ENCODE data around the gene CACNA1C.

DNA sequence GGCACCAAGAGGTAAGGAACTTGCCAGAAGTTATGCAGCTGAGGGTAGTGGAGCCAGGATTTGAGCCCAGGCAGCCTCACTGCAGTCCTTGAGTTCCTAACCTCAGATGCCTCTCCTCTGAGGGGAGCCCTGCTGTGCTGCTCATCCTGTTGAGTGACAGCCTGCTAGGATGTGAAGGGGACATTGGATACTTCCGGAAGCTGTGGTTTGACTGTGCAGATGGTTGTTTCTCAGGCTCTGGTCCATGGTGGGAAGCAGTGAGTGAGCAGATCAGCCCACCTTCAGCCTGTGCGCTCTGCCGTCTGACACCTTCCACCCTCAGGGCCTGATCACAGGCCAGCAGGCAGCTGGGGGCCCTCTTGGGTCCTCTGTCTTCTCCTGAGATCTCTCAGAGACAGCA is 253.2 kb downstream of the CACNA1C start:
- TF ChIP-seq, protein P1, sequence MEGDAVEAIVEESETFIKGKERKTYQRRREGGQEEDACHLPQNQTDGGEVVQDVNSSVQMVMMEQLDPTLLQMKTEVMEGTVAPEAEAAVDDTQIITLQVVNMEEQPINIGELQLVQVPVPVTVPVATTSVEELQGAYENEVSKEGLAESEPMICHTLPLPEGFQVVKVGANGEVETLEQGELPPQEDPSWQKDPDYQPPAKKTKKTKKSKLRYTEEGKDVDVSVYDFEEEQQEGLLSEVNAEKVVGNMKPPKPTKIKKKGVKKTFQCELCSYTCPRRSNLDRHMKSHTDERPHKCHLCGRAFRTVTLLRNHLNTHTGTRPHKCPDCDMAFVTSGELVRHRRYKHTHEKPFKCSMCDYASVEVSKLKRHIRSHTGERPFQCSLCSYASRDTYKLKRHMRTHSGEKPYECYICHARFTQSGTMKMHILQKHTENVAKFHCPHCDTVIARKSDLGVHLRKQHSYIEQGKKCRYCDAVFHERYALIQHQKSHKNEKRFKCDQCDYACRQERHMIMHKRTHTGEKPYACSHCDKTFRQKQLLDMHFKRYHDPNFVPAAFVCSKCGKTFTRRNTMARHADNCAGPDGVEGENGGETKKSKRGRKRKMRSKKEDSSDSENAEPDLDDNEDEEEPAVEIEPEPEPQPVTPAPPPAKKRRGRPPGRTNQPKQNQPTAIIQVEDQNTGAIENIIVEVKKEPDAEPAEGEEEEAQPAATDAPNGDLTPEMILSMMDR (IDR thresholded peaks at IDR 0.05), result no peak
- TF ChIP-seq POLR2A (IDR thresholded peaks at IDR 0.05), result no peak

Measured in tibial nerve (tissue), 3 donors.